SK-MEL-5 (cell line): ENCODE data around the gene CARD8. TPM values are rescaled to one million over a fixed set of nuclear protein-coding genes. Genes with fewer than 3 reads are reported as not detected.
A peak's percentile ranks its signal among the peaks of the same experiment; 100 is the strongest.
"Not testable (repeated sequence)": the region's sequence is repeated elsewhere in the genome, so short reads cannot be mapped to it uniquely, and the experiment has no call there.

ENCODE experiments used
- DNase-seq: peaks from one replicate; pipeline ENCODE4 v3.0.0-alpha.2; 2016; ENCODE audit warnings: low read depth, low spot score
- in situ Hi-C: cut with HindIII; loops from 2 replicates; pipeline ENCODE4 v1.10.0; 2016; ENCODE audit warnings: low sequenced_read_pairs, high pct_unique_total_duplicates, low pct_unique_long_range_greater_than_20kb
- polyA plus RNA-seq, 2 experiments: library from polyadenylated mRNA; depleted of rRNA; stranded (reverse); fragments of >200 nt; gene quantifications; 2 replicates each; pipeline ENCODE4 v1.2.3, GENCODE V29; 2015
- total RNA-seq: library from RNA; depleted of rRNA; stranded (reverse); fragments of >200 nt; shearing (Covaris generic); gene quantifications from 2 replicates; pipeline ENCODE4 v1.2.3, GENCODE V29; 2014; rRNA removed

The CARD8 gene
- total RNA-seq: 12.5 and 17.3 TPM in 2 replicates
- 9.8 and 17.0 TPM in 2 replicates for polyA plus RNA-seq (2015; cell fraction: cytosol; rRNA removed)
- 81.2 and 107 TPM in 2 replicates for polyA plus RNA-seq (2015; cell fraction: nucleus; rRNA removed)

GRCh38 chr19:48255376-48256303, at the start of gene CARD8:
TSS of gene CARD8 (minus strand) at chr19:48255912. CDS start at chr19:48241020, 14,892 bp downstream.
- DNase-seq: peak; percentile 85

GRCh38 chr19:48303866-48304265, 48.2 kb upstream of the CARD8 start:
- in situ Hi-C loops: no loop called here
- DNase-seq: no peak

More at GRCh38 chr19:48255376-48256303, at the start of gene CARD8:
- in situ Hi-C loops: no loop called here

GRCh38 chr19:48303367-48303766, 47.7 kb upstream of the CARD8 start:
- DNase-seq: no peak
- in situ Hi-C loops: no loop called here

GRCh38 chr19:48302600-48302959, 46.9 kb upstream of the CARD8 start:
- DNase-seq: no peak
- in situ Hi-C loops: no loop called here

- in situ Hi-C loops: no loop called here
- DNase-seq: no peak
Observed at GRCh38 chr19:48301886-48302599, 46.3 kb upstream of the CARD8 start.

GRCh38 chr19:48297975-48298374, 42.3 kb upstream of the CARD8 start:
- in situ Hi-C loops: no loop called here
- DNase-seq: no peak

GRCh38 chr19:48296963-48297734, 41.4 kb upstream of the CARD8 start:
- DNase-seq: no peak
- in situ Hi-C loops: no loop called here

- in situ Hi-C loops: no loop called here
- DNase-seq: no peak
Observed at GRCh38 chr19:48295458-48295857, 39.7 kb upstream of the CARD8 start.

GRCh38 chr19:48292798-48293197, 37.1 kb upstream of the CARD8 start:
- in situ Hi-C loops: no loop called here
- no peak for DNase-seq

GRCh38 chr19:48291489-48291815, 35.7 kb upstream of the CARD8 start:
- DNase-seq, in situ Hi-C loops: not testable (repeated sequence)

GRCh38 chr19:48290771-48291488, 35.2 kb upstream of the CARD8 start:
- DNase-seq: peak; percentile 79
- in situ Hi-C loops: no loop called here

GRCh38 chr19:48290401-48290770, 34.7 kb upstream of the CARD8 start:
- in situ Hi-C loops: no loop called here
- DNase-seq: peak; percentile 21

- in situ Hi-C loops: no loop called here
Observed at GRCh38 chr19:48287748-48288147, 32.0 kb upstream of the CARD8 start.

GRCh38 chr19:48284896-48285295, 29.2 kb upstream of the CARD8 start:
- DNase-seq: no peak
- in situ Hi-C loops: no loop called here

More at GRCh38 chr19:48287748-48288147, 32.0 kb upstream of the CARD8 start:
- no peak for DNase-seq

GRCh38 chr19:48283908-48284307, 28.2 kb upstream of the CARD8 start:
- in situ Hi-C loops: no loop called here
- DNase-seq: no peak

GRCh38 chr19:48279747-48280146, 24.0 kb upstream of the CARD8 start:
- in situ Hi-C loops: no loop called here
- DNase-seq: no peak

GRCh38 chr19:48274938-48275337, 19.2 kb upstream of the CARD8 start:
- no peak for DNase-seq
- in situ Hi-C loops: no loop called here
